H1 (cell line): Measurements from ENCODE around the gene SVOPL. TPM values are rescaled to one million over a fixed set of nuclear protein-coding genes. Genes with fewer than 3 reads are reported as not detected.

ENCODE experiments used
- EP300 ChIP-seq, 2 experiments: IDR thresholded peaks; 1 replicate in 1 of 2; 2 replicates in 1 of 2; pipeline ENCODE4 v1.6.1; 2011 to 2012; ENCODE audit warnings: low read depth in 2 of 2, low read length in 2 of 2, mild to moderate bottlenecking in 2 of 2, borderline replicate concordance in 1 of 2, inconsistent platforms in 1 of 2, moderate library complexity in 1 of 2
- NRF1 ChIP-seq: IDR thresholded peaks from 2 replicates; pipeline ENCODE4 v1.6.1; 2011; ENCODE audit warnings: mild to moderate bottlenecking, low read depth, low read length, improper control_type of control experiment
- polyA plus RNA-seq, 7 experiments: library from polyadenylated mRNA; depleted of rRNA in 3 of 7; stranded (reverse) in 5 of 7; unstranded in 2 of 7; fragments of >200 nt in 5 of 7; fragments of 200-250 nt in 2 of 7; gene quantifications; 1 replicate in 5 of 7; 2 replicates in 1 of 7; 4 replicates in 1 of 7; pipeline versions ENCODE4 v1.2.1 to v1.2.3, GENCODE V29; 2011 to 2013; ENCODE audit warnings: missing spikeins in 2 of 7, mixed read lengths in 2 of 7
- total RNA-seq: library from RNA; stranded (reverse); fragmentation: NEBNext Ultra II Directional; extraction: Animal tissue kit (Norgen Biotek cat#: 25700); gene quantifications from 2 replicates; pipeline ENCODE4 v1.2.1, GENCODE V29; 2021

SVOPL gene
- total and polyA plus RNA-seq, 2 of the 8 experiments (the other 6 are each of a cell fraction or from before 2014, with no cell fraction given), result 1.1 to 1.4 TPM

- no peak for TF ChIP-seq NRF1
- no peak for TF ChIP-seq EP300 (IDR thresholded peaks at IDR 0.05; ENCODE audit: borderline replicate concordance in 1 of 2, low read depth in 2 of 2, low read length in 2 of 2)
- TF ChIP-seq, all 59 proteins: peak for 0
These were observed 125.2 kb downstream of the SVOPL start (continued) for GRCh38 chr7:138575897-138576428.
